GM12878 (cell line): ENCODE measurements around the gene ARFGAP3. TPM values are rescaled to one million over a fixed set of nuclear protein-coding genes. Genes with fewer than 3 reads are reported as not detected.

Source experiments
- ATAC-seq: fragments of 200-7000 bp; cut with Tn5 transposase; 3 replicates; pipeline ENCODE4 v1.9.1; 2020; ENCODE audit warnings: mild to moderate bottlenecking, moderate library complexity
- BruUV-seq: library from RNA; stranded (reverse); fragments of 400-500 nt; replicated peaks from 2 replicates; lab custom pipeline; 2021; lab: Mats Ljungman, UMichigan
- CTCF ChIA-PET: fragments of 300-600 bp; sonication (Branson Sonifier 250); formaldehyde crosslinking; extraction: SDS; loops from one replicate; lab custom pipeline; 2021; ENCODE audit warnings: inconsistent platforms; lab: Yijun Ruan, JAX
- POLR2A ChIA-PET: fragments of 350-600 bp; formaldehyde crosslinking; extraction: SDS; loops from one replicate; lab custom pipeline; 2021; ENCODE audit warnings: inconsistent platforms; lab: Charles Lee
- RAD21 ChIA-PET: fragments of 300-600 bp; sonication (Branson Sonifier 250); formaldehyde crosslinking; loops from one replicate; lab custom pipeline; 2023; ENCODE audit warnings: antibody characterized with exemption; ENCODE audit not compliant: unreplicated experiment; lab: Charles Lee
- SMC1A ChIA-PET: fragments of 300-600 bp; sonication (Branson Sonifier 250); formaldehyde crosslinking; loops from one replicate; lab custom pipeline; 2023; ENCODE audit not compliant: unreplicated experiment, uncharacterized antibody; lab: Charles Lee
- DNase-seq: peaks from one replicate; pipeline ENCODE4 v3.0.0-alpha.2; 2011; ENCODE audit warnings: low read depth, low spot score
- FAIRE-seq: peaks from 3 replicates; lab custom pipeline; 2011; peaks lifted over from hg19 to GRCh38; lab: Jason Lieb, UNC
- H2AFZ ChIP-seq: 2 replicates; pipeline ENCODE4 v1.6.0; 2011; ENCODE audit warnings: low read depth, low read length, control low read depth; ENCODE audit not compliant: control insufficient read depth
- H3K27ac ChIP-seq: 2 replicates; pipeline ENCODE4 v1.5.1; 2011; ENCODE audit warnings: control low read depth; ENCODE audit not compliant: control insufficient read depth, insufficient read depth
- H3K27me3 ChIP-seq, 2 experiments: replicated peaks in 1 of 2; 2 replicates each; pipeline versions ENCODE4 v1.6.0 to v1.6.1; 2011; ENCODE audit warnings: low read length in 1 of 2; ENCODE audit not compliant: control insufficient read depth in 2 of 2, insufficient read depth in 2 of 2
- H3K36me3 ChIP-seq, 2 experiments: 2 replicates each; pipeline ENCODE4 v1.5.1; 2011; ENCODE audit warnings: low read length in 1 of 2; ENCODE audit not compliant: control insufficient read depth in 2 of 2, insufficient read depth in 2 of 2
- H3K4me1 ChIP-seq: 2 replicates; pipeline ENCODE4 v1.6.1; 2011; ENCODE audit warnings: mild to moderate bottlenecking, low read length, moderate library complexity, mixed read lengths; ENCODE audit not compliant: control insufficient read depth, insufficient read depth
- H3K4me2 ChIP-seq: 2 replicates; pipeline ENCODE4 v1.6.0; 2011; ENCODE audit warnings: control low read depth; ENCODE audit not compliant: control insufficient read depth, insufficient read depth
- H3K4me3 ChIP-seq: fragments of 200-600 bp; sonication (generic); 2 replicates; pipeline ENCODE4 v1.5.1; 2016
- H3K79me2 ChIP-seq: 2 replicates; pipeline ENCODE4 v1.6.0; 2011; ENCODE audit warnings: low read length; ENCODE audit not compliant: control insufficient read depth, insufficient read depth
- H3K9ac ChIP-seq: 2 replicates; pipeline ENCODE4 v1.8.0; 2011; ENCODE audit warnings: low read length, control low read depth, mixed read lengths; ENCODE audit not compliant: control insufficient read depth, insufficient read depth
- H3K9me3 ChIP-seq: replicated peaks from 3 replicates; pipeline ENCODE4 v1.5.1; 2011; ENCODE audit warnings: mild to moderate bottlenecking, low read length; ENCODE audit not compliant: control insufficient read depth, insufficient read depth
- H4K20me1 ChIP-seq: 2 replicates; pipeline ENCODE4 v1.6.0; 2011; ENCODE audit not compliant: control insufficient read depth, insufficient read depth
- CREM ChIP-seq: IDR thresholded peaks from 2 replicates; pipeline ENCODE4 v1.6.1; 2014; ENCODE audit warnings: antibody characterized with exemption, low read depth
- EED ChIP-seq: sonication (generic); IDR thresholded peaks from 2 replicates; pipeline ENCODE4 v1.6.1; 2016; ENCODE audit warnings: antibody characterized with exemption, low read depth
- EP300 ChIP-seq, 2 experiments: fragments of 150-350 bp in 1 of 2; IDR thresholded peaks; 2 replicates each; pipeline ENCODE4 v1.6.1; 2011 to 2012; ENCODE audit warnings: low read depth in 2 of 2, low read length in 2 of 2, borderline replicate concordance in 1 of 2, improper control_type of control experiment in 1 of 2, inconsistent platforms in 1 of 2; ENCODE audit not compliant: control insufficient read depth in 1 of 2
- ESRRA ChIP-seq: IDR thresholded peaks from 2 replicates; pipeline ENCODE4 v1.6.1; 2012; ENCODE audit warnings: mild to moderate bottlenecking, low read length, improper control_type of control experiment
- IRF3 ChIP-seq: fragments of 450-650 bp; IDR thresholded peaks from 2 replicates; pipeline ENCODE4 v1.6.1; 2014; ENCODE audit warnings: mild to moderate bottlenecking
- KDM1A ChIP-seq: fragments of 200-600 bp; sonication (generic); IDR thresholded peaks from 2 replicates; pipeline ENCODE4 v1.6.1; 2016; ENCODE audit warnings: borderline replicate concordance
- MAX ChIP-seq: IDR thresholded peaks from 2 replicates; pipeline ENCODE4 v1.6.1; 2012; ENCODE audit warnings: low read depth, low read length, improper control_type of control experiment
- NR2C2 ChIP-seq: IDR thresholded peaks from 2 replicates; pipeline ENCODE4 v1.6.1; 2011; ENCODE audit warnings: borderline replicate concordance, low read depth; ENCODE audit not compliant: control insufficient read depth, insufficient read length
- PRDM15 ChIP-seq: fragments of 450-650 bp; formaldehyde crosslinking; IDR thresholded peaks from 2 replicates; pipeline ENCODE4 v1.4.0; 2020; ENCODE audit warnings: mild to moderate bottlenecking, moderate library complexity
- RELA ChIP-seq: fragments of 450-650 bp; IDR thresholded peaks from 2 replicates; pipeline ENCODE4 v1.8.0; 2014; ENCODE audit warnings: borderline replicate concordance; ENCODE audit not compliant: partially characterized antibody
- SKIL ChIP-seq: fragments of 450-650 bp; IDR thresholded peaks from 2 replicates; pipeline ENCODE4 v1.6.1; 2017; ENCODE audit warnings: mild to moderate bottlenecking, low read depth, inconsistent platforms; ENCODE audit not compliant: poor library complexity, severe bottlenecking
- SMAD1 ChIP-seq: fragments of 450-650 bp; IDR thresholded peaks from 2 replicates; pipeline ENCODE4 v1.6.1; 2018; ENCODE audit warnings: mild to moderate bottlenecking, low read depth; ENCODE audit not compliant: partially characterized antibody
- SREBF1 ChIP-seq: IDR thresholded peaks from 2 replicates; pipeline ENCODE4 v1.6.1; 2012; ENCODE audit warnings: mild to moderate bottlenecking, low read length
- TBL1XR1 ChIP-seq: IDR thresholded peaks from 2 replicates; pipeline ENCODE4 v1.6.1; 2012; ENCODE audit warnings: low read depth, low read length, improper control_type of control experiment
- in situ Hi-C: fragments of 300-500 bp; cut with MboI; formaldehyde crosslinking; loops from 9 replicates; pipeline ENCODE4 v1.14.3; 2018; ENCODE audit warnings: mixed read lengths
- intact Hi-C: fragments of 100-400 bp; cut with micrococcal nuclease; formaldehyde crosslinking; loops from one replicate; pipeline ENCODE4 v1.14.2; 2022; ENCODE audit not compliant: unreplicated experiment
- polyA plus RNA-seq, 11 experiments: library from polyadenylated mRNA; depleted of rRNA in 4 of 11; unstranded in 6 of 11; stranded (reverse) in 5 of 11; fragments of >200 nt; fragmentation: Nextera tagmentation in 4 of 11; fragmentation: Illumina TruSeq in 1 of 11; extraction: Ambion mirVana in 4 of 11; extraction: Trizol in 1 of 11; gene quantifications; 1 replicate in 1 of 11; 2 replicates in 10 of 11; pipeline versions ENCODE4 v1.2.1 to v1.2.3, GENCODE V29; 2011 to 2016; ENCODE audit warnings: inconsistent platforms in 2 of 11, missing spikeins in 2 of 11, low read depth in 1 of 11
- total RNA-seq, 4 experiments: library from RNA; depleted of rRNA in 3 of 4; stranded (reverse); fragments of >200 nt in 3 of 4; fragmentation: Illumina TruSeq in 1 of 4; extraction: Trizol in 1 of 4; gene quantifications; 2 replicates each; pipeline versions ENCODE4 v1.2.1 to v1.2.3, GENCODE V29; 2013 to 2021

ARFGAP3 gene
- total and polyA plus RNA-seq, 10 of the 15 experiments (the other 5 are each of a cell fraction or from before 2014, with no cell fraction given) = 29.7 to 50.8 (median 39.5) TPM

- no peak for TF ChIP-seq SKIL
- TF ChIP-seq RELA = no peak
- TF ChIP-seq KDM1A = no peak
Observed at GRCh38 chr22:42874010-42874409, 16.9 kb upstream of the ARFGAP3 start (continued).

GRCh38 chr22:42873356-42873755 lies 16.3 kb upstream of the ARFGAP3 start:
- intact Hi-C loops (no loop called here), in situ Hi-C loops (no loop called here)
- ChIA-PET CTCF (interaction anchor here (1.0 kb wide), 1 partner anchor 161 kb away, joined by 4 read pairs; no protein-coding TSS in a partner anchor), RAD21 (no interaction called here), POLR2A (no interaction called here), SMC1A (interaction anchor here (0.7 to 1.9 kb wide), 2 partner anchors 13 to 16 kb away, joined by 3 to 5 read pairs; no protein-coding TSS in a partner anchor)
- Histone ChIP-seq H3K4me1 (no peaks in the 10 kb centered on the region), H3K36me3 (peaks cover 16 to 42% of the 10 kb centered on the region in 2 experiments; a peak in 3 of 4 replicates), H3K4me2 (no peak overlapping the region), H3K79me2 (no peaks in the 10 kb centered on the region), H3K27me3 (no peaks in the 10 kb centered on the region), H3K4me3 (no peak overlapping the region), H3K27ac (no peak overlapping the region), H2AFZ (no peak overlapping the region), H3K9ac (no peak overlapping the region), H4K20me1 (no peaks in the 10 kb centered on the region), H3K9me3 (no peaks in the 10 kb centered on the region)
- ATAC-seq (no peak), DNase-seq (no peak), FAIRE-seq (no peak)
- BruUV-seq = no TSS peak
- no peak for TF ChIP-seq IRF3
- TF ChIP-seq SREBF1 = no peak
- no peak for TF ChIP-seq EED
- TF ChIP-seq CREM = no peak
- TF ChIP-seq MAX = no peak
- no peak for TF ChIP-seq TBL1XR1
- TF ChIP-seq NR2C2 = no peak
- TF ChIP-seq PRDM15 = no peak
- TF ChIP-seq EP300 (IDR thresholded peaks at IDR 0.05; ENCODE audit: borderline replicate concordance in 1 of 2, control insufficient read depth in 1 of 2, low read depth in 2 of 2, low read length in 2 of 2) = no peak
- TF ChIP-seq SMAD1 = no peak
- TF ChIP-seq ESRRA = no peak
- no peak for TF ChIP-seq KDM1A
